Cerebellar cortex (tissue), 1 donor: ENCODE data around the gene CARD10.
"Not testable (repeated sequence)": the region's sequence is repeated elsewhere in the genome, so short reads cannot be mapped to it uniquely, and the experiment has no call there.

Source experiments
- DNase-seq: peaks from one replicate; pipeline ENCODE4 v3.0.0-alpha.2; 2015; ENCODE audit warnings: low spot score

Gene CARD10

GRCh38 chr22:37553725-37554124, 34.5 kb upstream of the CARD10 start:
- DNase-seq = no peak

DNA sequence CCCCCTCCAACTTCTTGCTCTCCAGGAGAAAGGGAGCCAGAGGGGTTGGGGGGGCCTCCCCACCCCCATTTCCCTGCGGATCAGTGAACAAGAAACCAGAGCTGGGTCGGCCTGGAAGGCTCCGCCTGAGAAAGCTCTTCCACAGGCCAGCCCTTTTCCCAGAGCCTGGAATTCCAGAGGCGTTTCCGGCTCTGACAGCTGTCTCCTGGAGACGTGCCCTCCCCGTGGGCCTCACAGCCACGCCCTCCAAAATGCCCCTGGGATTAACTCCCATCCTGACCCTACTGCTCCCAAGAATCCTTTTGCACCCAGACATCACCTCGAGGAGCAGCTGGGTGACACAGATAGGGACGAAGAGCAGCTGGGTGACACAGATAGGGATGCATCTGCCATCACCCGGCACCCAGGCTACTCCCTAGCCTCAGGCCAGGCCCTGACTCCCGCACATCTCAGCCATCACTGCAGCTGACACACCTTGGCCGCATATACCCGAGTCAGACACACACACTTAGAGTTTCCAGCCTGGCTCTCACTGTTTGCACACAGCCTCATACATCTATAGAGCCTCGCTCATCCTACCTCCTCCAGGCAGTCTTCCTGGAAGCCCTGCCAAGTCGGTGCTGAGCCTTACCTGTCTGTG, 33.4 kb upstream of the CARD10 start:
- DNase-seq = no peak

GRCh38 chr22:37551981-37552380, 32.8 kb upstream of the CARD10 start:
- no peak for DNase-seq

DNA sequence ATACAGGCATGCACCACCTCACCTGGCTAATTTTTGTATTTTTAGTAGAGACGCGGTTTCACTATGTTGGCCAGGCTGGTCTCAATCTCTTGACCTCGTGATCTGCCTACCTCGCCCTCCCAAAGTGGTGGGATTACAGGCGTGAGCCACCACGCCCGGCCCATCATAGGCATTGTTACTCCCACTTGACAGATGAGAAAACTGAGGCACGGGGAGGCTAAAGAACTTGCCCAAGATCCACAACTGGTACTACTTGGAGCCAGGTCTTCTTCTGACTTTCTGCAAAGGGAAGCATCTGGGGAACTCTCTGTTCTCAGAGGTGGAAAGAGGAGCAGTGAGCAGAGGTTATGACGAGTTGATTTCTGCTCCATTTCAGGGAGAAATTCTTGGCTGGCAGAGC, 31.7 kb upstream of the CARD10 start:
- not testable (repeated sequence) for DNase-seq

DNA sequence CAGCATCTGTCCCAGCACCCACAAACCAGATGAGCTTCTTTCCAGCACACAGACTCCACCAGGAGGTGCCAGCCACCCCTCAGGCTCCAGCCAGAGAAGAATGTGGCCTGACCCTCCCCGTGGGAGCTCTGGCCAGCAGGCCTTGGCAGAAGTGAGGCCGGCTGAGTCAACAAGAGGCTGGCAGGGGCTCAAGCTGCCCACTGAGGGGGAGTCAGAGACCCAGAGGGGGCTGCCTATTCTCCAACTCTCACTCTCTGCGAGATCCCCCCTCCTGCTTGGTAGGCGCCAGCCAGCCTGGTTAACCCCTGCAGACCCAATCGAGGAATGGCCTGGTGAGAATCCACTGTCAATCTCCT, 30.5 kb upstream of the CARD10 start:
- no peak for DNase-seq

DNA sequence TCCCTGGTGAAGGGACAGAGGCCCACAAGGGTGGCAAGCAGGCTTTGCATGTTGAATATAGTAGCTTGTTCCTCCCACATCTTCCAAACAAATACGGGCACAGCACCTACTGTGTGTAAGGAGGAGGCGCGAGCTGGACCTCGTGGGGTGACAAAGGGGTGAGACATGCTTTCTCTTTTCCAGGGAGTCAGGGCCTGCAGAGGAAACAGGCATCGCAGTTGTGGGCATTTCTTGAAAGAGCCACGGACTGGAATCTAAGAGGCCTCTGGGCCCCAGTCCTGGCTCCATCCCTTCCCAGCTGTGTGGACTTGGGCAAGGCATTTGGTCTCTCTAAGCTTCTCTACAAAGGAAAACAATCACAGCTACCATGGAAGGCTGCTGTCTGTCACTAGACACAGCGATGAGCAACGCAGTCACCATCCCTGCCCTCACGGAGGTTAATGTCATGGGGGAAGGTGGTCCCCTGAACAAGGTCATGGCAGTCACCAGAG, 28.1 kb upstream of the CARD10 start:
- peak; percentile 44 for DNase-seq

DNA sequence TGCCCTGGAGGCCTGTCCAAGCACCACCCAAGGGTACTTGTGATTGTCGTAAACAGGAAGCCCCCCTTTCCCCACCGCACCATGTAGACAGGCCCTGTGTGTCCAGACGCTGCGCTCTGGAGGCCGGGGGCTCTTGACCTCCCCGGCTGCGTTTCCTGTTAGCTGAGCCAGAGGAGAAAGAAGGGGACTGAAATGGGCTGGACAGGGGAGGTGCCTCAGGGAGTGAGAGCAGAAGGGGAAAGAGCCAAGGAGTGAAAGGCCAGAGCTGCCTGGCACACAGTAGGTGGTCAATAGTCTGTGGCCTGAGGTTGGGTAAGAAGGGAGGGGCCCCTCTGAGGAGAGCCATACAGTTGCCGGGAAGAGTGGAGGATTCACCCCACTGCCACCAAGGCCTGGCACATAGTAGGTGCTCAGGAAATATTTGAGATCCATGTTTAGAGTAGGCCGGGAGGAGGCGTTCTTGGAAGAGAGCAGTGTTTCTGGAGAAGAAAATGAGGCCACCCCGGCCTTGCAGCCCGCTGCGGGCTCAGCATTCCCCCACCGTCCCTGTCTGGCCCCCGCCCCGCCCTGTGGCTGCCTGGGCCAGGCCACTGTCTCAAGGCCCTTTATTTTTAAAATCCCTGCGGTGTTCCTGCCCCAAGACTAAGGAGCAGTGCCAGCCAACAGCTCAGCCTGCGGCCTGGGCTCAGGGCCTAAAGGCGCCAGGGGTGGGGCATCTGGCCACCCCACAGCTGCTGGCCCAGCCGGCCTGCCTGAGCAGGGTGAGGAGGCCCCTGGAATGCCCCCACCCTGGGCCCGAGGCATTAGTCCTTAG, 27.4 kb upstream of the CARD10 start:
- DNase-seq = peak; percentile 79

- peak; percentile 89 for DNase-seq
Observed at GRCh38 chr22:37545703-37546436, 26.7 kb upstream of the CARD10 start.

- DNase-seq = peak; percentile 74
Observed at GRCh38 chr22:37544955-37545702, 25.9 kb upstream of the CARD10 start.

- no peak for DNase-seq
Observed at GRCh38 chr22:37542959-37543358, 23.7 kb upstream of the CARD10 start.

- not testable (repeated sequence) for DNase-seq
Observed at GRCh38 chr22:37542416-37542815, 23.2 kb upstream of the CARD10 start.

DNA sequence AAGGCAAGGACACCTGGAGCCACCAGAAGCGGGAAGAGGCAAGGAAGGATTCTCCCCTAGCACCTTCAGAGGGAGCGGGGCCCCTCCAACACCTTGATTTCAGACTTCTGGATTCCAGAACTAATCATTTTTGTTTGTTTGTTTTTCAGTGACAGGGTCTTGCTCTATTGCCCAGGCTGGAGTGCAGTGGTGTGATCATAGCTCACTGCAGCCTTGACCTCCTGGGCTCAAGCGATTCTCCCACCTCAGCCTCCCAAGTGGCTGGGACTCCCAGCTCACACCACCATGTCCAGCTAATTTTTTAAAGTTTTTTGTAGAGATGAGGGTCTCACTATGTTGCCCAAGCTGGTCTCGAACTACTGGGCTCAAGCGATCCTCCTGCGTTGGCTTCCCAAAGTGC, 20.6 kb upstream of the CARD10 start:
- not testable (repeated sequence) for DNase-seq

- peak; percentile 89 for DNase-seq
Observed at GRCh38 chr22:37538590-37539357, 19.6 kb upstream of the CARD10 start.

GRCh38 chr22:37535159-37535558, 15.9 kb upstream of the CARD10 start:
- DNase-seq = no peak

- DNase-seq = no peak
Observed at GRCh38 chr22:37534445-37534844, 15.2 kb upstream of the CARD10 start.

GRCh38 chr22:37533995-37534394, 14.8 kb upstream of the CARD10 start:
- no peak for DNase-seq

DNA sequence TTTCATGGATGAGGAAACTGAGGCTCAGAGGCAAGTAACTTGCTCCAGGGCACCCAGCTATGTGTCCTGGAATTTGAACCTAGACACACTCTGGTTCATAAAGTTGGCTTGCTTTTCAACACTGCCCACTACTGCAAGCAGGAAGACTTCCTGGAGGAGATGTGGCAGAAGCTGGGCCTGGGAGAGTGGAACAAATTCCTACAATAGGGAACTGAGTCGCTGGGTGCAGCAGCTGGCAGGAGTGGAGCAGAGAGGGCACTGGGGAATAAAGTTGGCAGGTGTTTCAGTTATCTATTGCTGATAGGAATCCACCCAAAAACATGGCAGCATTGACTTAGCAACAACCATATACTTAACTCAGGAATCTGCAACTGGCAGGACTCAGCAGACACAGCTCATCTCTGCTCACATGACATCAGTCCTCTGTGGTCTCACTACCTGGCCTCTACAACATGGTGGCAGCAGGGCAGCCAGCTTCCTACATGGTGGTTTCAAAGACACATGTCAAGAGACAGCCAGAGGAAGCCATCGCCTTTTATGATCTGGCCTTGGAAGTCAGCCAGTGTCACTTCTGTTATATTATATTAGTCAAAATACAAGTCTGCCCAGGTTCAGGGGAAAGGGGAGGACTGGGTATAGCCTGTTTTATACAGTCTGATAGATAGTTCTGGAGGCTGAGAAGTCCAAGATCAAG, 10.6 kb upstream of the CARD10 start:
- no peak for DNase-seq

GRCh38 chr22:37527952-37528351, 8.7 kb upstream of the CARD10 start:
- DNase-seq = not testable (repeated sequence)

DNA sequence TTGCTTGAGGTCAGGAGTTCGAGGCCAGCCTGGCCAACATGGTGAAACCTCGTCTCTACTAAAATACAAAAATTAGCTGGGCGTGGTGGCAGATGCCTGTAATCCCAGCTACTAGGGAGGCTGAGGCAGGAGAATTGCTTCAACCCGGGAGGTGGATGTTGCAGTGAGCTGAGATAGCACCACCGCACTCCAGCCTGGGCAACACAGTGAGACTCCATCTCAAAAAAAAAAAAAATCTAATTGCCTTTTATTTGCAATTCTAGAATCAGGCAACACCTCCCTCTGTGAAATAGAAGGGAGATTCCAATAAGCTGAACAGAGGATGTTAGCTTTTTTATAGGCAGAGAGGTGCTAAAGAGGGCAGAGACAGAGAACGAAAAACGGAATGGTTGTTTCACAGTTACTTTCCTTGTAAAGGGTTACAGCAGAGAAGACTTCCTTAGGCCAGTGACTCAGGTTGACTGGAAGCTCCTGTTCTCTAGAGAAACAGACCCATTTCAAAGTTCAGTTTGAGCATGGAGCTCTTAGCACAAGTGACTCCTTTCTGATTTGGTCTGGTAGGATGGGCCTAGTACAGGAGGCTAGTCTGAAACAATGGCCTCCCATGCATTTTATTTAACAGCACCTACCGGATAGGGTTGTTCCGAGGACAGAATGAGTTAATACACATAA, 8.0 kb upstream of the CARD10 start:
- not testable (repeated sequence) for DNase-seq

DNA sequence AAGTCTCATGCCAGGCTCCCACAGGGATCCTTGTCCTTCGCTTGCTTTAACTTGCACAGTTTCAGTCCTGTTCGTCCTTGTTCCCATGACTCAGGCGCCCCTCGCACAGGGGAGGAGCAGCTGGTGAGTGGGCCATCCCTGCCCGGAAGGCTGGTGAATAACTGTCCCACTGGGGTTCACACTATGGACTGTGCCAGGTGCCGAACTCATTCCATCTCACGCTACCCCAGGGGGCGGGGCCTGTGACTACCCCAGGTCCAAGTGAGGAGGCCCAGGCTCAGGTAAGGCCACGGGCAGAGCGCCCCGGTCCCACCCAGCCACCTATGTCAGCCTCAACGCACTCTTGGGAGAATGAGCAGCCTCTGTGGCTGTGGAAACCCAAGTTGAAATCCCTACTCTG, 7.2 kb upstream of the CARD10 start:
- DNase-seq = no peak
